Measurements from ENCODE around the gene SCG3.

DNA sequence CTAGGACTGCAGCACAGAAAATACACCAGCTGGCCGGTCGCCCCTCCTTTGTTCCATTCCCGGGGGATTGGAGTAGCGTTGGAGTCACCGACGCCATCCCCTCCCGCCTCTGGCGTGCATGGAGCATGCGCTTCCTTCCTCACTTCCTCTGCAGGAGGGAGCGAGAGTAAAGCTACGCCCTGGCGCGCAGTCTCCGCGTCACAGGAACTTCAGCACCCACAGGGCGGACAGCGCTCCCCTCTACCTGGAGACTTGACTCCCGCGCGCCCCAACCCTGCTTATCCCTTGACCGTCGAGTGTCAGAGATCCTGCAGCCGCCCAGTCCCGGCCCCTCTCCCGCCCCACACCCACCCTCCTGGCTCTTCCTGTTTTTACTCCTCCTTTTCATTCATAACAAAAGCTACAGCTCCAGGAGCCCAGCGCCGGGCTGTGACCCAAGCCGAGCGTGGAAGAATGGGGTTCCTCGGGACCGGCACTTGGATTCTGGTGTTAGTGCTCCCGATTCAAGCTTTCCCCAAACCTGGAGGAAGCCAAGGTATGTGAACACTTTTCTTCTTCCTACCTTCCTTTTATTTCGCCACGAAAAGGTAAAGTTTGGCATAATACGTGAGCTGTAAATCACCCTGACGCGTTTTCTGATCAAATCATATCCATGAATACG lies at the start of gene SCG3:
- TF ChIP-seq POLR2A (IDR thresholded peaks at IDR 0.05) (no peak), CTCF (IDR thresholded peaks at IDR 0.05) (no peak)
